Suprapubic skin (tissue), 4 donors: Measurements from ENCODE around the gene LRRC8E.

Source experiments
- POLR2A ChIP-seq, 2 donors: fragments of 450-650 bp; IDR thresholded peaks; one replicate each; pipeline ENCODE4 v1.6.1; 2017; ENCODE audit warnings: antibody characterized with exemption in 2 of 2, mild to moderate bottlenecking in 2 of 2, moderate library complexity in 2 of 2
- POLR2AphosphoS5 ChIP-seq, 3 donors: sonication (generic); formaldehyde crosslinking; IDR thresholded peaks; one replicate each; pipeline ENCODE4 v1.6.1; 2017; ENCODE audit warnings: antibody characterized with exemption in 3 of 3
- TF ChIP-seq, protein P1 (sequence below), 2 donors: fragments of 200-600 bp in 1 of 2; fragments of 450-650 bp in 1 of 2; sonication (generic) in 1 of 2; IDR thresholded peaks; one replicate each; pipeline ENCODE4 v1.5.1; 2016 to 2019; ENCODE audit warnings: antibody characterized with exemption in 2 of 2, mild to moderate bottlenecking in 1 of 2, moderate library complexity in 1 of 2

- no peak for TF ChIP-seq POLR2AphosphoS5 (IDR thresholded peaks at IDR 0.05)
- TF ChIP-seq, protein P1, sequence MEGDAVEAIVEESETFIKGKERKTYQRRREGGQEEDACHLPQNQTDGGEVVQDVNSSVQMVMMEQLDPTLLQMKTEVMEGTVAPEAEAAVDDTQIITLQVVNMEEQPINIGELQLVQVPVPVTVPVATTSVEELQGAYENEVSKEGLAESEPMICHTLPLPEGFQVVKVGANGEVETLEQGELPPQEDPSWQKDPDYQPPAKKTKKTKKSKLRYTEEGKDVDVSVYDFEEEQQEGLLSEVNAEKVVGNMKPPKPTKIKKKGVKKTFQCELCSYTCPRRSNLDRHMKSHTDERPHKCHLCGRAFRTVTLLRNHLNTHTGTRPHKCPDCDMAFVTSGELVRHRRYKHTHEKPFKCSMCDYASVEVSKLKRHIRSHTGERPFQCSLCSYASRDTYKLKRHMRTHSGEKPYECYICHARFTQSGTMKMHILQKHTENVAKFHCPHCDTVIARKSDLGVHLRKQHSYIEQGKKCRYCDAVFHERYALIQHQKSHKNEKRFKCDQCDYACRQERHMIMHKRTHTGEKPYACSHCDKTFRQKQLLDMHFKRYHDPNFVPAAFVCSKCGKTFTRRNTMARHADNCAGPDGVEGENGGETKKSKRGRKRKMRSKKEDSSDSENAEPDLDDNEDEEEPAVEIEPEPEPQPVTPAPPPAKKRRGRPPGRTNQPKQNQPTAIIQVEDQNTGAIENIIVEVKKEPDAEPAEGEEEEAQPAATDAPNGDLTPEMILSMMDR (IDR thresholded peaks at IDR 0.05): no peak
- no peak for TF ChIP-seq POLR2A (IDR thresholded peaks at IDR 0.05)
Measured at GRCh38 chr19:7907122-7907521, 18.8 kb downstream of the LRRC8E start.
